ENCODE results near the gene TBC1D16.

The TBC1D16 gene

GRCh38 chr17:79987187-79987934 is 48.3 kb downstream of the TBC1D16 start:
- DNase-seq, result no peak

- DNase-seq, result no peak
Observed at GRCh38 chr17:79986411-79987186, 49.1 kb downstream of the TBC1D16 start.

GRCh38 chr17:79985943-79986391 is 49.7 kb downstream of the TBC1D16 start:
- no peak for DNase-seq

GRCh38 chr17:79985361-79985942 is 50.2 kb downstream of the TBC1D16 start:
- DNase-seq, result no peak

- no peak for DNase-seq
Observed at GRCh38 chr17:79984877-79985276, 50.8 kb downstream of the TBC1D16 start.

- DNase-seq, result no peak
Observed at GRCh38 chr17:79984045-79984840, 51.4 kb downstream of the TBC1D16 start.

- no peak for DNase-seq
Observed at GRCh38 chr17:79983456-79983855, 52.2 kb downstream of the TBC1D16 start.

- no peak for DNase-seq
Observed at GRCh38 chr17:79982986-79983385, 52.7 kb downstream of the TBC1D16 start.

GRCh38 chr17:79981661-79982101 is 54.0 kb downstream of the TBC1D16 start:
- no peak for DNase-seq

- no peak for DNase-seq
Observed at GRCh38 chr17:79981090-79981489, 54.6 kb downstream of the TBC1D16 start.

- DNase-seq, result no peak
Observed at GRCh38 chr17:79980246-79981043, 55.2 kb downstream of the TBC1D16 start.

GRCh38 chr17:79979816-79980215 is 55.9 kb downstream of the TBC1D16 start:
- DNase-seq, result no peak

- DNase-seq, result no peak
Observed at GRCh38 chr17:79979221-79979741, 56.4 kb downstream of the TBC1D16 start.

GRCh38 chr17:79978548-79978855 is 57.2 kb downstream of the TBC1D16 start:
- no peak for DNase-seq

GRCh38 chr17:79977708-79978547 is 57.7 kb downstream of the TBC1D16 start:
- no peak for DNase-seq

GRCh38 chr17:79977161-79977631 is 58.5 kb downstream of the TBC1D16 start:
- DNase-seq, result no peak

- no peak for DNase-seq
Observed at GRCh38 chr17:79976451-79976850, 59.2 kb downstream of the TBC1D16 start.

GRCh38 chr17:79975498-79976134 is 60.1 kb downstream of the TBC1D16 start:
- DNase-seq, result no peak

- DNase-seq, result no peak
Observed at GRCh38 chr17:79974566-79975497, 60.8 kb downstream of the TBC1D16 start.

Data from activated CD8-positive, alpha-beta memory T cell treated with anti-CD3 and anti-CD28 coated beads for 24 hours (primary cell).